Stimulated activated naive CD8-positive, alpha-beta T cell treated with anti-CD3 and anti-CD28 coated beads, Interleukin-15, amount 100 ng/mL, for 72 hours (primary cell): Measurements from ENCODE around the gene TNRC6C.
A peak's percentile ranks its signal among the peaks of the same experiment; 100 is the strongest.

Experiments
- ATAC-seq: fragments of 150-1000 bp; cut with Tn5 transposase; 2 replicates; pipeline ENCODE4 v1.10.0; 2021; ENCODE audit warnings: mild to moderate bottlenecking, moderate library complexity
- DNase-seq, 2 donors: peaks; one replicate each; pipeline ENCODE4 v3.0.0; 2021 to 2022
- H3K27ac Mint-ChIP-seq, 2 donors: one replicate each; pipeline ENCODE4 v1.8.0; 2022; ENCODE audit warnings: mild to moderate bottlenecking in 2 of 2, mixed read lengths in 2 of 2, moderate library complexity in 2 of 2
- H3K27me3 Mint-ChIP-seq: one replicate; pipeline ENCODE4 v1.8.0; 2022; ENCODE audit warnings: mixed read lengths
- H3K4me1 Mint-ChIP-seq: one replicate; pipeline ENCODE4 v1.8.0; 2022; ENCODE audit warnings: mild to moderate bottlenecking, mixed read lengths
- H3K4me3 Mint-ChIP-seq, 2 donors: one replicate each; pipeline ENCODE4 v1.8.0; 2022; ENCODE audit warnings: mild to moderate bottlenecking in 2 of 2, mixed read lengths in 2 of 2, moderate library complexity in 1 of 2
- H3K9me3 Mint-ChIP-seq, 2 donors: one replicate each; pipeline ENCODE4 v1.8.0; 2022; ENCODE audit warnings: mixed read lengths in 2 of 2

The TNRC6C gene

GRCh38 chr17:78148286-78149016, 189.9 kb downstream of the TNRC6C start:
- H3K4me1 Mint-ChIP-seq: peaks cover 39% of the 10 kb centered on the region
- ATAC-seq: no peak
- no peaks in the 10 kb centered on the region for H3K9me3 Mint-ChIP-seq
- H3K4me3 Mint-ChIP-seq: no peak overlapping the region
- peak overlapping the region; percentile 27 to 87 for H3K27ac Mint-ChIP-seq
- H3K27me3 Mint-ChIP-seq: no peaks in the 10 kb centered on the region
- DNase-seq: no peak

- no peak overlapping the region for H3K27ac Mint-ChIP-seq
- no peak for DNase-seq
- no peak overlapping the region for H3K4me3 Mint-ChIP-seq
Observed at GRCh38 chr17:78151514-78152008, 193.1 kb downstream of the TNRC6C start.

GRCh38 chr17:78154903-78155811, 196.7 kb downstream of the TNRC6C start:
- DNase-seq (no peak), ATAC-seq (peak; percentile 81)
- Mint-ChIP-seq H3K27ac (peak overlapping the region in 1 of 2 donors; percentile 67), H3K9me3 (no peaks in the 10 kb centered on the region), H3K27me3 (no peaks in the 10 kb centered on the region), H3K4me1 (peaks cover 17% of the 10 kb centered on the region), H3K4me3 (no peak overlapping the region)

More at GRCh38 chr17:78151514-78152008, 193.1 kb downstream of the TNRC6C start:
- ATAC-seq: no peak
- Mint-ChIP-seq H3K9me3 (no peaks in the 10 kb centered on the region), H3K4me1 (peaks cover 32% of the 10 kb centered on the region), H3K27me3 (no peaks in the 10 kb centered on the region)
